Naive thymus-derived CD4-positive, alpha-beta T cell (primary cell): Measurements from ENCODE around the gene RING1. TPM values are rescaled to one million over a fixed set of nuclear protein-coding genes. Genes with fewer than 3 reads are reported as not detected.

Source experiments
- ATAC-seq: fragments of 150-1000 bp; cut with Tn5 transposase; 2 replicates; pipeline ENCODE4 v1.10.0; 2021; ENCODE audit warnings: mild to moderate bottlenecking, moderate library complexity
- CTCF ChIA-PET: fragments of 350-600 bp; sonication (Branson Sonifier 250); formaldehyde crosslinking; loops from one replicate; lab custom pipeline; 2021; ENCODE audit warnings: antibody characterized with exemption; lab: Charles Lee
- POLR2A ChIA-PET: fragments of 350-600 bp; sonication (Branson Sonifier 250); formaldehyde crosslinking; loops from one replicate; lab custom pipeline; 2021; ENCODE audit warnings: antibody characterized with exemption, inconsistent platforms; lab: Charles Lee
- DNase-seq, 9 donors: peaks; one replicate each; pipeline versions ENCODE4 v3.0.0 to v3.0.0-alpha.2; 2020 to 2022; ENCODE audit warnings: mixed read lengths in 1 of 9
- H3K27ac ChIP-seq: one replicate; pipeline ENCODE4 v1.7.0; 2013; ENCODE audit warnings: mild to moderate bottlenecking, low read depth, low read length, moderate library complexity
- H3K27me3 ChIP-seq, 2 donors: one replicate each; pipeline ENCODE4 v1.7.0; 2013; ENCODE audit warnings: low read length in 2 of 2, mild to moderate bottlenecking in 2 of 2, moderate library complexity in 2 of 2; ENCODE audit not compliant: control insufficient read depth in 2 of 2, insufficient read depth in 2 of 2
- H3K36me3 ChIP-seq, 3 experiments: 1 replicate in 2 of 3; 2 replicates in 1 of 3; pipeline ENCODE4 v1.7.0; 2013; ENCODE audit warnings: low read length in 3 of 3, mild to moderate bottlenecking in 3 of 3, moderate library complexity in 1 of 3; ENCODE audit not compliant: insufficient read depth in 3 of 3, control insufficient read depth in 2 of 3
- H3K4me1 ChIP-seq, 2 donors: one replicate each; pipeline ENCODE4 v1.7.0; 2013; ENCODE audit warnings: low read length in 2 of 2, mild to moderate bottlenecking in 2 of 2, moderate library complexity in 1 of 2; ENCODE audit not compliant: control insufficient read depth in 2 of 2, insufficient read depth in 2 of 2
- H3K4me3 ChIP-seq: 2 replicates; pipeline ENCODE4 v1.7.0; 2013; ENCODE audit warnings: mild to moderate bottlenecking, low read length
- H3K9me3 ChIP-seq, 3 experiments: 1 replicate in 2 of 3; 2 replicates in 1 of 3; pipeline ENCODE4 v1.7.0; 2013; ENCODE audit warnings: low read length in 3 of 3; ENCODE audit not compliant: control insufficient read depth in 2 of 3
- H3K27ac Mint-ChIP-seq, 9 donors: one replicate each; pipeline ENCODE4 v1.8.0; 2020 to 2022; ENCODE audit warnings: mixed read lengths in 9 of 9, mild to moderate bottlenecking in 8 of 9, moderate library complexity in 5 of 9, inconsistent platforms in 2 of 9
- H3K27me3 Mint-ChIP-seq, 5 donors: one replicate each; pipeline ENCODE4 v1.8.0; 2021 to 2022; ENCODE audit warnings: mixed read lengths in 5 of 5, mild to moderate bottlenecking in 1 of 5
- H3K36me3 Mint-ChIP-seq, 5 donors: one replicate each; pipeline ENCODE4 v1.8.0; 2020 to 2022; ENCODE audit warnings: mixed read lengths in 5 of 5, mild to moderate bottlenecking in 3 of 5, inconsistent platforms in 1 of 5
- H3K4me1 Mint-ChIP-seq, 7 donors: one replicate each; pipeline ENCODE4 v1.8.0; 2020 to 2022; ENCODE audit warnings: mixed read lengths in 7 of 7, mild to moderate bottlenecking in 3 of 7, inconsistent platforms in 1 of 7
- H3K4me3 Mint-ChIP-seq, 10 donors: one replicate each; pipeline ENCODE4 v1.8.0; 2020 to 2022; ENCODE audit warnings: mild to moderate bottlenecking in 10 of 10, mixed read lengths in 10 of 10, moderate library complexity in 6 of 10, inconsistent platforms in 2 of 10
- H3K9me3 Mint-ChIP-seq, 11 donors: one replicate each; pipeline ENCODE4 v1.8.0; 2020 to 2022; ENCODE audit warnings: mixed read lengths in 11 of 11, mild to moderate bottlenecking in 4 of 11, inconsistent platforms in 1 of 11, moderate library complexity in 1 of 11
- intact Hi-C, 2 donors: fragments of 100-400 bp; cut with micrococcal nuclease; formaldehyde crosslinking; loops; one replicate each; pipeline ENCODE4 v1.15.1; 2023
- polyA plus RNA-seq, 2 donors: library from polyadenylated mRNA; unstranded; fragments of 300-500 nt; fragmentation: Illumina TruSeq; gene quantifications; one replicate each; pipeline ENCODE4 v1.2.3, GENCODE V29; 2021
- total RNA-seq, 6 experiments: library from RNA in 5 of 6; stranded (reverse) in 5 of 6; gene quantifications; 1 replicate in 5 of 6; 2 replicates in 1 of 6; pipeline ENCODE4 v1.2.3 and lab custom pipeline; 2021 to 2026

Gene RING1
- total and polyA plus RNA-seq, 7 experiments from 2014 or later: 9.5 to 47.2 (median 41.3) TPM

DNA sequence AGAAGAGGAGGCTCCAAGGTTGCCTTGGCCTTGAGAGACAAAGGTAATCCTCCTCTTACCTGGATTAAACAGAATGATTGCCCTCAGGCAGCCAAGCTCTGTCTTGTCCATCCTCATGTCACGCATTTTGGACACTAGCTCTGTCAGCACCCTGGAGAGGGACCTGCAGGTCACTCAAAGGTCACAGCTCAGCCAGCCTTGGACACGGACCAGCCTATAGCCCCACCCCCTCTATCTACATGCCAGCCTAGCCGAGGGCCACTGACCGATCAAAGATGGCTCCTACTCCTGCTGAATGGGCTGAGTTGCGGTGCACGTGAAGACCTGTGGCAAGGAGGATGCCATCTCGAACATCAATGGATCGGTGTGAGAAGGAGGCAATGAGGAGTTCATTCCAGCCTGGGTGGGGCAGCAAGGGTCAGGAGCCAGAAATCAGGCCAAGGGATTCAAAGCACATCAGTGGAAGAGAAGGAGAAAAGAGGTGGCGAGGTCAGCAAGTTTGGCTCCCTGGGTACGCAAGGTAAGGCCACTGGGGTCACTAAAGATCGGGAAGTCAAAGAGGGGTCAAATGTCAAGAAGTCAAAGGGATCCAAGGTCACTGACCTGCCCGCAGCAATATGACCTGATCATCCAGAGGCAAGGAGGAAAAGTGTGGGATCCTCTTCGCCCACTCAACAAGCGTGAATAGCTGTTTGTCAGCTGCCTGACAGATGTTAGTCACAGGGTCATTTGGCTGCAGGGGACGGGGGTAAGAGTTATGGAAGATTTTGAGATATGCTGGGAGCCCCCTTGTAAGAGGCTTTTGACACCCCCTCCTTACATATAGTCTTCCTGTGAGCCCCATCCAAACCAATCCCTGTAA is 12.8 kb upstream of the RING1 start:
- Histone ChIP-seq H3K9me3 (no peaks in the 10 kb centered on the region), H3K36me3 (peaks cover 8 to 46% (median 17%) of the 10 kb centered on the region in 3 experiments), H3K4me1 (peaks cover 12 to 21% of the 10 kb centered on the region in 2 donors), H3K27me3 (peaks cover 0 to 3% of the 10 kb centered on the region in 2 donors), H3K27ac (no peak overlapping the region), H3K4me3 (no peak overlapping the region)
- peaks cover 0 to 1% (median 0%) of the 10 kb centered on the region in 11 donors for H3K9me3 Mint-ChIP-seq
- ChIA-PET POLR2A (interaction anchor here (0.7 to 2.0 kb wide), 4 partner anchors 13 to 468 kb away, joined by 3 to 5 read pairs (median 4); partner anchors contain the start of gene RING1), CTCF (interaction anchor here (0.8 to 1.5 kb wide), 5 partner anchors 9 to 51 kb away, joined by 3 to 4 read pairs (median 3); no protein-coding TSS in a partner anchor)
- H3K4me1 Mint-ChIP-seq: peaks cover 30 to 56% (median 44%) of the 10 kb centered on the region in 7 donors
- H3K27me3 Mint-ChIP-seq: peaks cover 6 to 29% (median 8%) of the 10 kb centered on the region in 5 donors
- peak overlapping the region in 3 of 9 donors; percentile 25 to 65 (median 57) for H3K27ac Mint-ChIP-seq
- intact Hi-C loops: loop anchor here in 1 of 2 donors (5.0 kb wide), 1 partner anchor 73 kb away; no protein-coding TSS in a partner anchor
- H3K36me3 Mint-ChIP-seq: peaks cover 8 to 36% (median 12%) of the 10 kb centered on the region in 5 donors
- peak overlapping the region in 2 of 10 donors; percentile 20 to 43 for H3K4me3 Mint-ChIP-seq
- ATAC-seq (no peak), DNase-seq (no peak)

DNA sequence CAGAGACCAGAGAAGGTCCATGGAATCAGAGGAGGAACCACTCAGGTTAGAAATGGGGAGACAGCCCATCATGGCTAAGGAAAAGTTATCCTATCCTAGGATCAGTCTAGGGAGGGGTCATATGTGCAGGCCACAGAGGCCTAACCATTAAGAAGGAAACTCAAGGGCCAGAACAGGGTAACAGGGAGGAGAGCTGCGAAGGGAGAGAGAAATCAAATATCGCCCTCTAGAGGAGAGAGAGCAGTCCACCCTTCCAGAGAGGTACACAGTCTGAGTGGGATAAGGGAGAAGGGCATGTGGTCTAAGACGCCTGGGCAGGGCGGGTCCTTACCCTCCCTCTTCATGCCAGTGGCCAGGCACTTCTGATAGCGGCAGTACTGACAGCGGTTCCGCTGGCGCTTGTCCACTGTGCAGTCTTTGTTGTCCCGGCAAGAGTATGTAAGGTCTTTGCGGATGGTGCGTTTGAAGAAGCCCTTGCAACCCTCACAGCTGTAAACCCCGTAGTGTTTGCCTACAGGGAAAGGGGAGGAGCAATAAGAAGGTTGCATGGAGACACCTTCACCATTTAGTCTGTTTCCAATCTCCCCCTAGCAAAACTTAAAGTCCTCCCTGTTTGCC is 10.8 kb upstream of the RING1 start:
- ChIA-PET CTCF (interaction anchor here (0.6 to 4.6 kb wide), 9 partner anchors 11 to 497 kb away, joined by 3 to 31 read pairs (median 3); no protein-coding TSS in a partner anchor), POLR2A (interaction anchor here (1.1 to 2.5 kb wide), 5 partner anchors 11 to 51 kb away, joined by 4 to 14 read pairs (median 10); partner anchors contain the start of gene RING1)
- intact Hi-C loops: loop anchor here (1.0 to 5.0 kb wide), 3 partner anchors 36 to 79 kb away; no protein-coding TSS in a partner anchor
- DNase-seq (peak in 7 of 9 donors; percentile 38 to 65 (median 58)), ATAC-seq (peak; percentile 46)
- H3K27ac Mint-ChIP-seq: peak overlapping the region in 8 of 9 donors; percentile 77 to 98 (median 90)
- no peak overlapping the region for H3K4me3 ChIP-seq
- peaks cover 17 to 50% (median 21%) of the 10 kb centered on the region in 5 donors for H3K36me3 Mint-ChIP-seq
- H3K27me3 Mint-ChIP-seq: peaks cover 0 to 11% (median 0%) of the 10 kb centered on the region in 5 donors
- H3K4me1 ChIP-seq: peaks cover 20 to 26% of the 10 kb centered on the region in 2 donors
- H3K9me3 ChIP-seq: no peaks in the 10 kb centered on the region
- peaks cover 44 to 69% (median 52%) of the 10 kb centered on the region in 7 donors for H3K4me1 Mint-ChIP-seq
- peaks cover 8 to 53% (median 21%) of the 10 kb centered on the region in 3 experiments for H3K36me3 ChIP-seq
- H3K4me3 Mint-ChIP-seq: peak overlapping the region; percentile 9 to 100 (median 74)
- H3K27me3 ChIP-seq: no peaks in the 10 kb centered on the region
- H3K9me3 Mint-ChIP-seq: peaks cover 0 to 1% (median 0%) of the 10 kb centered on the region in 11 donors
- peak overlapping the region; percentile 38 for H3K27ac ChIP-seq

- H3K36me3 ChIP-seq: peaks cover 8 to 61% (median 27%) of the 10 kb centered on the region in 3 experiments
- intact Hi-C loops: loop anchor here in 1 of 2 donors (5.0 kb wide), 1 partner anchor 76 kb away; no protein-coding TSS in a partner anchor
- Mint-ChIP-seq H3K4me3 (peak overlapping the region; percentile 84 to 100 (median 96)), H3K27me3 (peaks cover 0 to 6% (median 0%) of the 10 kb centered on the region in 5 donors), H3K36me3 (peaks cover 20 to 55% (median 22%) of the 10 kb centered on the region in 5 donors), H3K9me3 (peaks cover 0 to 1% (median 0%) of the 10 kb centered on the region in 11 donors), H3K4me1 (peaks cover 50 to 72% (median 60%) of the 10 kb centered on the region in 7 donors), H3K27ac (peak overlapping the region; percentile 9 to 98 (median 89))
- no peaks in the 10 kb centered on the region for H3K9me3 ChIP-seq
- DNase-seq (no peak), ATAC-seq (no peak)
- ChIA-PET CTCF (interaction anchor here (1.0 to 4.6 kb wide), 6 partner anchors 12 to 101 kb away, joined by 3 to 31 read pairs (median 6); no protein-coding TSS in a partner anchor), POLR2A (interaction anchor here (0.9 to 2.5 kb wide), 7 partner anchors 10 to 53 kb away, joined by 3 to 14 read pairs (median 10); partner anchors contain the start of gene RING1)
- peak overlapping the region; percentile 96 for H3K27ac ChIP-seq
- H3K27me3 ChIP-seq: no peaks in the 10 kb centered on the region
- H3K4me1 ChIP-seq: peaks cover 20 to 26% of the 10 kb centered on the region in 2 donors
- H3K4me3 ChIP-seq: no peak overlapping the region
Measured at GRCh38 chr6:33198159-33198852, 10.0 kb upstream of the RING1 start.

DNA sequence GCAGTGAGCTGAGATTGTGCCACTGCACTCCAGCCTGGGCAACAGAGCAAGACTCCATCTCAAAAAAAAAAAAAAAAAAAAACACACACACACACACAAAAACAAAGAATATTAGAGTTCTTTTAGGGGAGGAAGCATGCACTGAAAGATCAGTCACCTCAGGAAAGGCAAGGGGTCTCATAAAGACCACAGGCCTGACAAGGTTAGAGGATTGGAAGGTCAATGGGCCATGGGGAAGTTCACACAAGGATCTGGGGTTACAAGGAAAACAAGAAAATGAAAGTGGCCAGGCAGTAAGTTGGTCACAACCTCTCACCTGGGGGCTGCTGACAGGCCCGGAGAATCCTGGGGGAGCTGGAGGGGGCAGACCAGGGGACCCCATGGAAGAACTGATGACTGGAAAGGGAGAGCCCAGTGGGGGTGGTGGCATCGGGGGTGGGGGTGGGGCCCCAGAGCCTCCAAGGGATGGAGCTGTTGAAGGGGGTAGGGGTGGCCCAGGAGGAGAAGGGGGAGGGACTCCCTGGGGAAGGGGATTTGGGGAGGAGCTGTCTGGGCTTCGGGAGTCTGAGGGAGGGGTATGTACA is 9.4 kb upstream of the RING1 start:
- DNase-seq: no peak
- Mint-ChIP-seq H3K4me3 (peak overlapping the region; percentile 86 to 100 (median 99)), H3K36me3 (peaks cover 20 to 58% (median 23%) of the 10 kb centered on the region in 5 donors), H3K27me3 (no peaks in the 10 kb centered on the region), H3K27ac (peak overlapping the region; percentile 74 to 99 (median 97)), H3K9me3 (peaks cover 0 to 1% (median 0%) of the 10 kb centered on the region in 11 donors), H3K4me1 (peaks cover 53 to 78% (median 63%) of the 10 kb centered on the region in 7 donors)
- Histone ChIP-seq H3K27me3 (no peaks in the 10 kb centered on the region), H3K36me3 (peaks cover 8 to 67% (median 27%) of the 10 kb centered on the region in 3 experiments), H3K27ac (peak overlapping the region; percentile 96), H3K4me1 (peaks cover 20 to 28% of the 10 kb centered on the region in 2 donors), H3K4me3 (no peak overlapping the region), H3K9me3 (no peaks in the 10 kb centered on the region)
- POLR2A ChIA-PET: interaction anchor here (0.8 to 2.5 kb wide), 7 partner anchors 9 to 73 kb away, joined by 3 to 14 read pairs (median 6); partner anchors contain the start of genes RING1, RPS18 and VPS52
- CTCF ChIA-PET: interaction anchor here (1.2 to 4.6 kb wide), 4 partner anchors 12 to 101 kb away, joined by 3 to 31 read pairs (median 5); no protein-coding TSS in a partner anchor
- intact Hi-C loops: loop anchor here in 1 of 2 donors (5.0 kb wide), 1 partner anchor 77 kb away; no protein-coding TSS in a partner anchor
- ATAC-seq: no peak

DNA sequence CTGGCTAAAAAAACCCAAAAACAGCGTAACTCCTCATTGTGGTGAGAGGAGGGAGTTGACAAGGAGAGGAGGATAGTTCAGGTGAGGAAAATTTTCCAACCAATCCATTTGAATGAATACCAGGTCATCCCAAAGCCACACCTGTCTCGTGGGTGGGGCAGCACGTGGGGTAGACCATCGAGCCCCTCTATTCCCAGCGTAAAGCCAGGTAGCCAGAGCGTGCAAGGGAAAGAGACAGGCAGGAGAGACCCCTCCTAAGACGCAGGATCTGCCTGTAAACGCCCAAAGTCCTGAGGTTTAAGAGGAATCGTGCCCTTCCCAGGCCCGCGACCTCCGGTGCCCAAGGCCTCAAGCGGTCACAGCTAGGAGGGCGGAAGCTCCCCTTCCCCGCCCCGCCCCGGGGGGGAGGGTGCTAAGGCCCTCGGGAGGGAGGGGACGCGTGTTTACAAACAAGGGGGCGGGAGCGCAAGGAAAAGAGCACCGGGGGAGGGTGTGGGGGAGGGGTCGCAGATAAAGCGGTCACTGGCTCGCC is 8.5 kb upstream of the RING1 start:
- ATAC-seq (peak; percentile 25), DNase-seq (peak in 2 of 9 donors; percentile 58 to 69)
- peak overlapping the region; percentile 82 to 99 (median 97) for H3K27ac Mint-ChIP-seq
- no peaks in the 10 kb centered on the region for H3K9me3 ChIP-seq
- POLR2A ChIA-PET: interaction anchor here (0.8 to 2.2 kb wide), 7 partner anchors 9 to 72 kb away, joined by 3 to 13 read pairs (median 6); partner anchors contain the start of genes RING1, RPS18 and VPS52
- peak overlapping the region; percentile 86 to 100 (median 99) for H3K4me3 Mint-ChIP-seq
- CTCF ChIA-PET: interaction anchor here (1.2 to 4.6 kb wide), 2 partner anchors 38 to 73 kb away, joined by 3 to 31 read pairs; no protein-coding TSS in a partner anchor
- peaks cover 8 to 63% (median 23%) of the 10 kb centered on the region in 3 experiments for H3K36me3 ChIP-seq
- H3K27me3 Mint-ChIP-seq: no peaks in the 10 kb centered on the region
- H3K4me1 ChIP-seq: peaks cover 25 to 32% of the 10 kb centered on the region in 2 donors
- H3K27me3 ChIP-seq: no peaks in the 10 kb centered on the region
- intact Hi-C loops: loop anchor here (1.0 to 10.0 kb wide), 26 partner anchors 7 to 1995 kb away; partner anchors contain the start of genes KIFC1 (in 2 of the 2), PFDN6 (in 2 of the 2), RING1 (in 2 of the 2) and VPS52 (in 2 of the 2)
- peak overlapping the region; percentile 89 for H3K4me3 ChIP-seq
- H3K9me3 Mint-ChIP-seq: peaks cover 0 to 1% (median 0%) of the 10 kb centered on the region in 11 donors
- peak overlapping the region; percentile 96 for H3K27ac ChIP-seq
- peaks cover 57 to 80% (median 67%) of the 10 kb centered on the region in 7 donors for H3K4me1 Mint-ChIP-seq
- H3K36me3 Mint-ChIP-seq: peaks cover 19 to 51% (median 21%) of the 10 kb centered on the region in 5 donors
